H1 (cell line): ENCODE measurements around the gene SLC22A23.

ENCODE experiments used
- CHD2 ChIP-seq: IDR thresholded peaks from 2 replicates; pipeline ENCODE4 v1.6.1; 2012; ENCODE audit warnings: low read length, improper control_type of control experiment
- EGR1 ChIP-seq: IDR thresholded peaks from 2 replicates; pipeline ENCODE4 v1.6.1; 2011; ENCODE audit warnings: low read depth, low read length, borderline replicate concordance
- EP300 ChIP-seq, 2 experiments: IDR thresholded peaks; 1 replicate in 1 of 2; 2 replicates in 1 of 2; pipeline ENCODE4 v1.6.1; 2011 to 2012; ENCODE audit warnings: low read depth in 2 of 2, low read length in 2 of 2, mild to moderate bottlenecking in 2 of 2, borderline replicate concordance in 1 of 2, inconsistent platforms in 1 of 2, moderate library complexity in 1 of 2
- JUND ChIP-seq: IDR thresholded peaks from 2 replicates; pipeline ENCODE4 v1.6.1; 2011; ENCODE audit warnings: mild to moderate bottlenecking, improper control_type of control experiment, low read length
- KDM1A ChIP-seq: fragments of 200-600, 300-600 bp; sonication (generic); IDR thresholded peaks from 2 replicates; pipeline ENCODE4 v1.7.1; 2016; ENCODE audit warnings: mild to moderate bottlenecking, low read length, borderline replicate concordance
- POLR2A ChIP-seq, 2 experiments: IDR thresholded peaks; 1 replicate in 1 of 2; 2 replicates in 1 of 2; pipeline ENCODE4 v1.6.1; 2011; ENCODE audit warnings: low read depth in 2 of 2, low read length in 2 of 2, mild to moderate bottlenecking in 2 of 2; ENCODE audit errors: control extremely low read depth in 1 of 2
- POLR2AphosphoS5 ChIP-seq: IDR thresholded peaks from 2 replicates; pipeline ENCODE4 v1.6.1; 2011; ENCODE audit warnings: low read depth, low read length
- ZNF274 ChIP-seq: IDR thresholded peaks from 2 replicates; pipeline ENCODE4 v1.7.0; 2012; ENCODE audit warnings: low read length, borderline replicate concordance; ENCODE audit errors: extremely low read depth
- TF ChIP-seq, protein P1 (sequence below): IDR thresholded peaks from 2 replicates; pipeline ENCODE4 v1.6.1; 2011; ENCODE audit warnings: low read depth, mild to moderate bottlenecking, low read length; ENCODE audit not compliant: insufficient read depth
- TF ChIP-seq, protein P2 (sequence below), 3 experiments: IDR thresholded peaks; 1 replicate in 2 of 3; 2 replicates in 1 of 3; pipeline versions ENCODE4 v1.5.1 to v1.6.1; 2011; ENCODE audit warnings: low read length in 3 of 3, mild to moderate bottlenecking in 3 of 3, inconsistent platforms in 2 of 3, low read depth in 1 of 3, moderate library complexity in 1 of 3; ENCODE audit not compliant: insufficient read depth in 1 of 3; ENCODE audit errors: control extremely low read depth in 1 of 3

DNA sequence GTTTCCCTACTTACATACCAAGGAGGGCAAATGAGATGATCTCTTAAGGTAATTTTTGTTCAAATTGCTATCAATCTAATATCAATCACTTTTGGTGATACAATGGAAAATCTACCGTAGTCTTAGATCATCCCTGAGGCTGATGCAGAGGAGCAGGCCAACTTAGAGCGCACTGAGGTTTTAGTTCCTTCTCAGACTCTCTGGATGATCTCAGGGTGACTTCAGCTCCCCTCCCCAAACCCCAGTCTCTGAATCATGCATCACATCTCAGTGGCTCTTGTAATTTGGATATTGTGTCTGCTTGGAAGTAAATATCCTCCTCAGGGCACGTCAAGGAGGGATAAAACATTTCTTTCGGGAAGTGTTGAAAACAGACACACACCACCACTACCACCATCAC lies 235.3 kb downstream of the SLC22A23 start:
- TF ChIP-seq POLR2A (IDR thresholded peaks at IDR 0.05; ENCODE audit: control extremely low read depth in 1 of 2, low read depth in 2 of 2, low read length in 2 of 2) (no peak), KDM1A (no peak), ZNF274 (no peak), POLR2AphosphoS5 (no peak), CHD2 (no peak), EGR1 (no peak), EP300 (IDR thresholded peaks at IDR 0.05; ENCODE audit: borderline replicate concordance in 1 of 2, low read depth in 2 of 2, low read length in 2 of 2) (no peak), JUND (no peak)
- TF ChIP-seq, protein P1, sequence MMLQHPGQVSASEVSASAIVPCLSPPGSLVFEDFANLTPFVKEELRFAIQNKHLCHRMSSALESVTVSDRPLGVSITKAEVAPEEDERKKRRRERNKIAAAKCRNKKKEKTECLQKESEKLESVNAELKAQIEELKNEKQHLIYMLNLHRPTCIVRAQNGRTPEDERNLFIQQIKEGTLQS = no peak
- TF ChIP-seq, protein P2, sequence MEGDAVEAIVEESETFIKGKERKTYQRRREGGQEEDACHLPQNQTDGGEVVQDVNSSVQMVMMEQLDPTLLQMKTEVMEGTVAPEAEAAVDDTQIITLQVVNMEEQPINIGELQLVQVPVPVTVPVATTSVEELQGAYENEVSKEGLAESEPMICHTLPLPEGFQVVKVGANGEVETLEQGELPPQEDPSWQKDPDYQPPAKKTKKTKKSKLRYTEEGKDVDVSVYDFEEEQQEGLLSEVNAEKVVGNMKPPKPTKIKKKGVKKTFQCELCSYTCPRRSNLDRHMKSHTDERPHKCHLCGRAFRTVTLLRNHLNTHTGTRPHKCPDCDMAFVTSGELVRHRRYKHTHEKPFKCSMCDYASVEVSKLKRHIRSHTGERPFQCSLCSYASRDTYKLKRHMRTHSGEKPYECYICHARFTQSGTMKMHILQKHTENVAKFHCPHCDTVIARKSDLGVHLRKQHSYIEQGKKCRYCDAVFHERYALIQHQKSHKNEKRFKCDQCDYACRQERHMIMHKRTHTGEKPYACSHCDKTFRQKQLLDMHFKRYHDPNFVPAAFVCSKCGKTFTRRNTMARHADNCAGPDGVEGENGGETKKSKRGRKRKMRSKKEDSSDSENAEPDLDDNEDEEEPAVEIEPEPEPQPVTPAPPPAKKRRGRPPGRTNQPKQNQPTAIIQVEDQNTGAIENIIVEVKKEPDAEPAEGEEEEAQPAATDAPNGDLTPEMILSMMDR (IDR thresholded peaks at IDR 0.05; ENCODE audit: control extremely low read depth in 1 of 3, insufficient read depth in 1 of 3, low read depth in 1 of 3, low read length in 3 of 3) = no peak
